ENCODE measurements around the gene KCNG2. TPM values are rescaled to one million over a fixed set of nuclear protein-coding genes. Genes with fewer than 3 reads are reported as not detected.

Gene KCNG2
- polyA plus RNA-seq, 1 donor from 2014 or later = not detected

DNA sequence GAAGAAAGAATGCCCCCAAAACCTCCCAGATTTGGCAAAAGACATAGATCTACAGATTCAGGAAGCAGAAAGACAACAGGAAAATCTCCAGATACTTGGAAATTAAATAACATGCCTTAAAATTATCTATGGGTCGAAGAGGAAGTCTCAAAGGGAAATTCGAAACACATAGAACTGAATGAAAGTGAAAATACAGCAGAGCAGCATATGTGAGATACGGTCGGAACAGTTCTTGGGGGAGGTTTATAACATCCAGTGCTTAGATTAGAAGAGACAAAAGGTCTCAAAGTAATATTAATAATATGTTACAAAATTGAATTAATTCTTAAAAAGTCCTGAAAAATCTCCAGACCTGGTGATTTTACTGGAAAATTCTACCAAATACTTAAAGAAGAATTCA, 14.3 kb downstream of the KCNG2 start:
- H3K79me2 ChIP-seq (replicated peaks; ENCODE audit: insufficient read depth, low read length) = no peaks in the 10 kb centered on the region
- H3K9me2 ChIP-seq (ENCODE audit: insufficient read depth, low read length) = no peaks in the 10 kb centered on the region
- H3K9me3 ChIP-seq (ENCODE audit: low read length) = no peaks in the 10 kb centered on the region
- no peaks in the 10 kb centered on the region for H4K20me1 ChIP-seq (ENCODE audit: insufficient read depth)
- no peak overlapping the region for H3K27ac ChIP-seq (ENCODE audit: low read length)
- H3F3A ChIP-seq (ENCODE audit: insufficient read depth, low read length, poor library complexity, severe bottlenecking) = no peaks in the 10 kb centered on the region
- no peak overlapping the region for H3K9ac ChIP-seq (ENCODE audit: low read length)
- TF ChIP-seq MXI1 (conservative IDR thresholded peaks at IDR 0.05; ENCODE audit: poor library complexity, severe bottlenecking) (no peak), RAD21 (conservative IDR thresholded peaks at IDR 0.05) (no peak), EZH2 (IDR thresholded peaks at IDR 0.05; ENCODE audit: borderline replicate concordance, insufficient read depth, low read length, poor library complexity, severe bottlenecking) (no peak), EP300 (conservative IDR thresholded peaks at IDR 0.05; ENCODE audit: poor library complexity, severe bottlenecking) (no peak), TAF1 (IDR thresholded peaks at IDR 0.05; ENCODE audit: low read depth) (no peak), SMC3 (conservative IDR thresholded peaks at IDR 0.05; ENCODE audit: poor library complexity) (no peak), POLR2AphosphoS5 (IDR thresholded peaks at IDR 0.05) (no peak)
- TF ChIP-seq, protein P1, sequence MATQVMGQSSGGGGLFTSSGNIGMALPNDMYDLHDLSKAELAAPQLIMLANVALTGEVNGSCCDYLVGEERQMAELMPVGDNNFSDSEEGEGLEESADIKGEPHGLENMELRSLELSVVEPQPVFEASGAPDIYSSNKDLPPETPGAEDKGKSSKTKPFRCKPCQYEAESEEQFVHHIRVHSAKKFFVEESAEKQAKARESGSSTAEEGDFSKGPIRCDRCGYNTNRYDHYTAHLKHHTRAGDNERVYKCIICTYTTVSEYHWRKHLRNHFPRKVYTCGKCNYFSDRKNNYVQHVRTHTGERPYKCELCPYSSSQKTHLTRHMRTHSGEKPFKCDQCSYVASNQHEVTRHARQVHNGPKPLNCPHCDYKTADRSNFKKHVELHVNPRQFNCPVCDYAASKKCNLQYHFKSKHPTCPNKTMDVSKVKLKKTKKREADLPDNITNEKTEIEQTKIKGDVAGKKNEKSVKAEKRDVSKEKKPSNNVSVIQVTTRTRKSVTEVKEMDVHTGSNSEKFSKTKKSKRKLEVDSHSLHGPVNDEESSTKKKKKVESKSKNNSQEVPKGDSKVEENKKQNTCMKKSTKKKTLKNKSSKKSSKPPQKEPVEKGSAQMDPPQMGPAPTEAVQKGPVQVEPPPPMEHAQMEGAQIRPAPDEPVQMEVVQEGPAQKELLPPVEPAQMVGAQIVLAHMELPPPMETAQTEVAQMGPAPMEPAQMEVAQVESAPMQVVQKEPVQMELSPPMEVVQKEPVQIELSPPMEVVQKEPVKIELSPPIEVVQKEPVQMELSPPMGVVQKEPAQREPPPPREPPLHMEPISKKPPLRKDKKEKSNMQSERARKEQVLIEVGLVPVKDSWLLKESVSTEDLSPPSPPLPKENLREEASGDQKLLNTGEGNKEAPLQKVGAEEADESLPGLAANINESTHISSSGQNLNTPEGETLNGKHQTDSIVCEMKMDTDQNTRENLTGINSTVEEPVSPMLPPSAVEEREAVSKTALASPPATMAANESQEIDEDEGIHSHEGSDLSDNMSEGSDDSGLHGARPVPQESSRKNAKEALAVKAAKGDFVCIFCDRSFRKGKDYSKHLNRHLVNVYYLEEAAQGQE (IDR thresholded peaks at IDR 0.05; ENCODE audit: borderline replicate concordance) = no peak
- TF ChIP-seq, protein P2, sequence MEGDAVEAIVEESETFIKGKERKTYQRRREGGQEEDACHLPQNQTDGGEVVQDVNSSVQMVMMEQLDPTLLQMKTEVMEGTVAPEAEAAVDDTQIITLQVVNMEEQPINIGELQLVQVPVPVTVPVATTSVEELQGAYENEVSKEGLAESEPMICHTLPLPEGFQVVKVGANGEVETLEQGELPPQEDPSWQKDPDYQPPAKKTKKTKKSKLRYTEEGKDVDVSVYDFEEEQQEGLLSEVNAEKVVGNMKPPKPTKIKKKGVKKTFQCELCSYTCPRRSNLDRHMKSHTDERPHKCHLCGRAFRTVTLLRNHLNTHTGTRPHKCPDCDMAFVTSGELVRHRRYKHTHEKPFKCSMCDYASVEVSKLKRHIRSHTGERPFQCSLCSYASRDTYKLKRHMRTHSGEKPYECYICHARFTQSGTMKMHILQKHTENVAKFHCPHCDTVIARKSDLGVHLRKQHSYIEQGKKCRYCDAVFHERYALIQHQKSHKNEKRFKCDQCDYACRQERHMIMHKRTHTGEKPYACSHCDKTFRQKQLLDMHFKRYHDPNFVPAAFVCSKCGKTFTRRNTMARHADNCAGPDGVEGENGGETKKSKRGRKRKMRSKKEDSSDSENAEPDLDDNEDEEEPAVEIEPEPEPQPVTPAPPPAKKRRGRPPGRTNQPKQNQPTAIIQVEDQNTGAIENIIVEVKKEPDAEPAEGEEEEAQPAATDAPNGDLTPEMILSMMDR (IDR thresholded peaks at IDR 0.05; ENCODE audit: poor library complexity, severe bottlenecking) = no peak
- no peak overlapping the region for H2AFZ ChIP-seq (ENCODE audit: low read depth, low read length)
- no peaks in the 10 kb centered on the region for H3K27me3 ChIP-seq (ENCODE audit: insufficient read depth, low read depth, low read length)
- no peak overlapping the region for H3K4me2 ChIP-seq (ENCODE audit: low read length)
- no peaks in the 10 kb centered on the region for H3K36me3 ChIP-seq (ENCODE audit: insufficient read depth, low read length)
- H3K4me3 ChIP-seq (ENCODE audit: low read length) = no peak overlapping the region

DNA sequence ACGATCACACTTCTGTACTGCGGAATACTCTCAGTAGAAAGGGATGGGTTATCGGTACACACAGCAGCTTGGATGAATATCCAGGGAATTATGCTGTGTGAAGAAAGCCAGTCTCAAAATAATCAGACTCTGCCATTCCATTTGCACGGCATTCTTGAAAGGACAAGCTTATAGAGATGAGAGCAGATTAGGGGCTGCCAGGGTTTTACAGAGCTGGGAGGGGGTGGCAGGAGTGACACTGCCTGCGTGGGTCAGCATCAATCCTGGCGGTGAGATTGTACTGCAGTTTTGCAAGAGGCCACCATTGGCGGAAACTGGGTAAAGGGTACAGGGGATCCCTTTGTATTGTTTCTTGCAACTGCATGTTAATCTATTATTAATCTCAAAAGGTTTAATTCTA, 16.6 kb downstream of the KCNG2 start:
- no peak overlapping the region for H3K4me2 ChIP-seq (ENCODE audit: low read length)

More for the DNA sequence above, 16.6 kb downstream of the KCNG2 start:
- Histone ChIP-seq H2AFZ (ENCODE audit: low read depth, low read length) (no peak overlapping the region), H3K27me3 (ENCODE audit: insufficient read depth, low read depth, low read length) (no peaks in the 10 kb centered on the region), H3K36me3 (ENCODE audit: insufficient read depth, low read length) (no peaks in the 10 kb centered on the region), H3K9me3 (ENCODE audit: low read length) (no peaks in the 10 kb centered on the region), H3F3A (ENCODE audit: insufficient read depth, low read length, poor library complexity, severe bottlenecking) (no peaks in the 10 kb centered on the region), H3K9ac (ENCODE audit: low read length) (no peak overlapping the region), H3K79me2 (replicated peaks; ENCODE audit: insufficient read depth, low read length) (no peaks in the 10 kb centered on the region), H4K20me1 (ENCODE audit: insufficient read depth) (no peaks in the 10 kb centered on the region), H3K4me3 (ENCODE audit: low read length) (no peak overlapping the region), H3K27ac (ENCODE audit: low read length) (no peak overlapping the region), H3K9me2 (ENCODE audit: insufficient read depth, low read length) (no peaks in the 10 kb centered on the region)
- TF ChIP-seq POLR2AphosphoS5 (IDR thresholded peaks at IDR 0.05) (no peak), RAD21 (conservative IDR thresholded peaks at IDR 0.05) (no peak), EZH2 (IDR thresholded peaks at IDR 0.05; ENCODE audit: borderline replicate concordance, insufficient read depth, low read length, poor library complexity, severe bottlenecking) (no peak), SMC3 (conservative IDR thresholded peaks at IDR 0.05; ENCODE audit: poor library complexity) (no peak), MXI1 (conservative IDR thresholded peaks at IDR 0.05; ENCODE audit: poor library complexity, severe bottlenecking) (no peak), TAF1 (IDR thresholded peaks at IDR 0.05; ENCODE audit: low read depth) (no peak), EP300 (conservative IDR thresholded peaks at IDR 0.05; ENCODE audit: poor library complexity, severe bottlenecking) (no peak)
- TF ChIP-seq, protein P1 (IDR thresholded peaks at IDR 0.05; ENCODE audit: borderline replicate concordance) = no peak
- TF ChIP-seq, protein P2 (IDR thresholded peaks at IDR 0.05; ENCODE audit: poor library complexity, severe bottlenecking) = no peak
